Gastrocnemius medialis (tissue), 4 donors: ENCODE results near the gene NYNRIN. TPM values are rescaled to one million over a fixed set of nuclear protein-coding genes. Genes with fewer than 3 reads are reported as not detected.

ENCODE experiments used
- ATAC-seq, 2 donors: fragments of 150-250 bp; one replicate each; pipeline ENCODE4 v1.9.1; 2016
- DNase-seq, 2 donors: peaks; one replicate each; pipeline ENCODE4 v3.0.0-alpha.2; 2019
- H3K27ac ChIP-seq, 4 donors: fragments of 200-600 bp; sonication (generic); 1 replicate in 1 of 4; 2 replicates in 3 of 4; pipeline ENCODE4 v1.5.1; 2016 to 2018; ENCODE audit warnings: mild to moderate bottlenecking in 2 of 4, moderate library complexity in 1 of 4
- H3K27me3 ChIP-seq, 3 donors: fragments of 200-600 bp; sonication (generic) in 2 of 3; 1 replicate in 1 of 3; 2 replicates in 2 of 3; pipeline versions ENCODE4 v1.5.1 to v1.6.0; 2016 to 2019; ENCODE audit warnings: mild to moderate bottlenecking in 1 of 3, moderate library complexity in 1 of 3
- H3K36me3 ChIP-seq, 2 donors: fragments of 200-600 bp; sonication (generic) in 1 of 2; one replicate each; pipeline ENCODE4 v1.5.1; 2017 to 2018
- H3K4me1 ChIP-seq, 2 donors: fragments of 200-600 bp; sonication (generic) in 1 of 2; one replicate each; pipeline ENCODE4 v1.5.1; 2016 to 2017; ENCODE audit warnings: mild to moderate bottlenecking in 2 of 2
- H3K4me3 ChIP-seq, 4 donors: fragments of 200-600 bp; sonication (generic) in 3 of 4; 1 replicate in 1 of 4; 2 replicates in 3 of 4; pipeline ENCODE4 v1.5.1; 2016 to 2019; ENCODE audit warnings: mild to moderate bottlenecking in 2 of 4
- H3K9me3 ChIP-seq, 3 donors: fragments of 200-600 bp; sonication (generic) in 2 of 3; 1 replicate in 1 of 3; 2 replicates in 2 of 3; pipeline ENCODE4 v1.5.1; 2016 to 2019
- POLR2A ChIP-seq, 2 donors: fragments of 450-650 bp; IDR thresholded peaks; one replicate each; pipeline ENCODE4 v1.6.1; 2017; ENCODE audit warnings: antibody characterized with exemption in 2 of 2, mild to moderate bottlenecking in 2 of 2, moderate library complexity in 2 of 2
- in situ Hi-C, 4 donors: fragments of 200-750 bp; cut with MboI; loops; one replicate each; pipeline versions ENCODE4 v1.15.0 to v1.8.0; 2017; ENCODE audit warnings: low sequenced_read_pairs in 4 of 4
- intact Hi-C: fragments of 100-400 bp; cut with DNase I; formaldehyde crosslinking; loops from one replicate; pipeline ENCODE4 v1.15.1; 2023; ENCODE audit warnings: low total_unique reads
- total RNA-seq, 4 donors: library from RNA; depleted of rRNA; stranded (reverse); fragments of >200 nt; gene quantifications; one replicate each; pipeline versions ENCODE4 v1.1.0 to v1.2.3, GENCODE V29; 2016
- TF ChIP-seq, protein P1 (sequence below), 5 experiments: fragments of 450-650 bp in 3 of 5; fragments of 200-600 bp in 2 of 5; sonication (generic) in 2 of 5; IDR thresholded peaks in 4 of 5; conservative IDR thresholded peaks in 1 of 5; 1 replicate in 4 of 5; 2 replicates in 1 of 5; pipeline ENCODE4 v1.5.1; 2016 to 2019; ENCODE audit warnings: antibody characterized with exemption in 5 of 5, mild to moderate bottlenecking in 3 of 5, moderate library complexity in 3 of 5

NYNRIN gene
- total RNA-seq, 4 donors from 2014 or later = 0.87 to 3.7 (median 2.1) TPM

DNA sequence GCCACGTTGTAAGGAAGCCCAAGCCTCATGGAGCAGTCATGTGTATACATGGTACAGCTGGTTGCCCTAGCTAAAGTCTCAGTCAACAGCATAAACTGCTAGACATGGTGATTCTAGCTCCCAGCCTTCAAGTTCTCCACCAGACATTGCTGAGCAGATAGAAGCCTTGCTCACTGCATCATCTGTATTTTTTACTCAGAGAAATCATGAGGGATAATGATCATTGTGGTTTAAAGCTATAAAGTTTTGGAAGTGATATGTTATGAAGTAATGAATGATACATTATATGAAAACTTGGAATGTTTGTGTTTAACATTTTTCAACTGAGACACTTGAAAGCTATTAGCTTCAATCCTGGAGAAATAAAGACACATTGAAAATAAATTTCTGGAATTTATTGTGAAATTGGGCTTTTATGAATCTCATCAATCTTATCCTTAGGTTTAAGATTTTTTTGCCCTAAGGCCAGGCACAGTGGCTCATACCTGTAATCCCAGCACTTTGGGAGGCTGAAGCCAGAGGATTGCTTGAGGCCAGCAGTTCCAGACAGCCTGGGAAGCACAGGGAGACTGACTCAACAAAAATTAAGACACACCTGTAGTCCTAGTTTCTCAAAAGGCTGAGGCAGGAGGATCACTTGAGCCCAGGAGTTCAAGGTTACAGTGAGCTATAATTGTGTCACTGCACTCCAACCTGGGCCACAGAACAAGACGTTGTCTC lies 36.4 kb upstream of the NYNRIN start:
- H3K36me3 ChIP-seq = no peaks in the 10 kb centered on the region
- peaks cover 4 to 6% of the 10 kb centered on the region in 2 donors for H3K4me1 ChIP-seq
- no peaks in the 10 kb centered on the region for H3K9me3 ChIP-seq
- intact Hi-C loops = no loop called here
- H3K27ac ChIP-seq = no peak overlapping the region
- in situ Hi-C loops = no loop called here
- H3K4me3 ChIP-seq = no peak overlapping the region
- H3K27me3 ChIP-seq = peaks cover 21 to 27% (median 26%) of the 10 kb centered on the region in 3 donors
- TF ChIP-seq, protein P1, sequence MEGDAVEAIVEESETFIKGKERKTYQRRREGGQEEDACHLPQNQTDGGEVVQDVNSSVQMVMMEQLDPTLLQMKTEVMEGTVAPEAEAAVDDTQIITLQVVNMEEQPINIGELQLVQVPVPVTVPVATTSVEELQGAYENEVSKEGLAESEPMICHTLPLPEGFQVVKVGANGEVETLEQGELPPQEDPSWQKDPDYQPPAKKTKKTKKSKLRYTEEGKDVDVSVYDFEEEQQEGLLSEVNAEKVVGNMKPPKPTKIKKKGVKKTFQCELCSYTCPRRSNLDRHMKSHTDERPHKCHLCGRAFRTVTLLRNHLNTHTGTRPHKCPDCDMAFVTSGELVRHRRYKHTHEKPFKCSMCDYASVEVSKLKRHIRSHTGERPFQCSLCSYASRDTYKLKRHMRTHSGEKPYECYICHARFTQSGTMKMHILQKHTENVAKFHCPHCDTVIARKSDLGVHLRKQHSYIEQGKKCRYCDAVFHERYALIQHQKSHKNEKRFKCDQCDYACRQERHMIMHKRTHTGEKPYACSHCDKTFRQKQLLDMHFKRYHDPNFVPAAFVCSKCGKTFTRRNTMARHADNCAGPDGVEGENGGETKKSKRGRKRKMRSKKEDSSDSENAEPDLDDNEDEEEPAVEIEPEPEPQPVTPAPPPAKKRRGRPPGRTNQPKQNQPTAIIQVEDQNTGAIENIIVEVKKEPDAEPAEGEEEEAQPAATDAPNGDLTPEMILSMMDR (IDR thresholded peaks at IDR 0.05 in 4 of 5, conservative IDR thresholded peaks at IDR 0.05 in 1 of 5) = no peak
- TF ChIP-seq POLR2A (IDR thresholded peaks at IDR 0.05) = no peak
- no peak for DNase-seq
- ATAC-seq = no peak

DNA sequence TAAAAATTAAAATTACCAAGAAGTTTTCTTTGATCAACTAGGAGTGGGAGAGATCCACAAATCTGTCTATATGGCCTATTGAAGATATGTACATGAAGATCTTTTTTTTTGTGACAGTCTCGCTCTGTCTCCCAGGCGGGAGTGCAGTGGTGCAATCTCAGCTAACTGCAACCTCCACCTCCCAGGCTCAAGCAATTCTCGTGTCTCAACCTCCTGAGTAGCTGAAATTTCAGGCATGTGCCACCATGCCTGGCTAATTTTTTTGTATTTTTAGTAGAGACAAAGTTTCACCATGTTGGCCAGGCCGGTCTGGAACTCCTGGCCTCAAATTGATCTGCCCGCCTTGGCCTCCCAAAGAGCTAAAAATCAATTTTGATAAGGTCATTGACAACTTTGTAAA lies 35.4 kb upstream of the NYNRIN start:
- Histone ChIP-seq H3K36me3 (no peaks in the 10 kb centered on the region), H3K4me1 (peaks cover 8 to 10% of the 10 kb centered on the region in 2 donors), H3K27ac (no peak overlapping the region), H3K9me3 (no peaks in the 10 kb centered on the region), H3K27me3 (peaks cover 29 to 37% (median 32%) of the 10 kb centered on the region in 3 donors), H3K4me3 (no peak overlapping the region)
- no peak for DNase-seq
- no peak for ATAC-seq
- in situ Hi-C loops (no loop called here), intact Hi-C loops (no loop called here)
- TF ChIP-seq, protein P1 (IDR thresholded peaks at IDR 0.05 in 4 of 5, conservative IDR thresholded peaks at IDR 0.05 in 1 of 5) = no peak

DNA sequence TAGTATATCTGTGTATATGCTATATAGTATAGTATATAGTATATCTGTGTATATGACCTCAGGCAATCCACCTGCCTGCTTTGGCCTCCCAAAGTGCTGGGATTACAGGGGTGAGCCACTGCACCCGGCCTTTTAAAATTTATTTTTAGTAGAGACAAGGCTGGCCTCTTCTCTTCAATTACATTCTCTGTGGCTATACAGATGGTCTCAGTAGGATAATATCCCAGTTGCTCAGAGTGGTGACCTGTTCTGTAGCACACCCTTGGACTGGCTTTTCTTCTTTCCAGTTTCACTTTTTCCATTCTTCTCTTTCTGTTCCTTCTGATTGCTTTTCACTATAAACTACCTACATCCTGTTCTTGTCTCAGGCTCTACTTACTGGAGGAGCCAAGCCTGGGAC lies 34.0 kb upstream of the NYNRIN start:
- Histone ChIP-seq H3K4me3 (no peak overlapping the region), H3K27me3 (peaks cover 38 to 46% (median 42%) of the 10 kb centered on the region in 3 donors), H3K9me3 (no peaks in the 10 kb centered on the region), H3K36me3 (no peaks in the 10 kb centered on the region), H3K4me1 (peaks cover 10% of the 10 kb centered on the region in 2 donors), H3K27ac (peak overlapping the region in 3 of 4 donors; percentile 74 to 85 (median 76))
- ATAC-seq (no peak), DNase-seq (no peak)
- TF ChIP-seq, protein P1 (IDR thresholded peaks at IDR 0.05 in 4 of 5, conservative IDR thresholded peaks at IDR 0.05 in 1 of 5) = no peak
- TF ChIP-seq POLR2A (IDR thresholded peaks at IDR 0.05) = no peak
- in situ Hi-C loops (loop anchor here in 1 of 4 donors (5.0 kb wide), 1 partner anchor 67 kb away; no protein-coding TSS in a partner anchor), intact Hi-C loops (loop anchor here (5.0 kb wide), 1 partner anchor 37 kb away; no protein-coding TSS in a partner anchor)

DNA sequence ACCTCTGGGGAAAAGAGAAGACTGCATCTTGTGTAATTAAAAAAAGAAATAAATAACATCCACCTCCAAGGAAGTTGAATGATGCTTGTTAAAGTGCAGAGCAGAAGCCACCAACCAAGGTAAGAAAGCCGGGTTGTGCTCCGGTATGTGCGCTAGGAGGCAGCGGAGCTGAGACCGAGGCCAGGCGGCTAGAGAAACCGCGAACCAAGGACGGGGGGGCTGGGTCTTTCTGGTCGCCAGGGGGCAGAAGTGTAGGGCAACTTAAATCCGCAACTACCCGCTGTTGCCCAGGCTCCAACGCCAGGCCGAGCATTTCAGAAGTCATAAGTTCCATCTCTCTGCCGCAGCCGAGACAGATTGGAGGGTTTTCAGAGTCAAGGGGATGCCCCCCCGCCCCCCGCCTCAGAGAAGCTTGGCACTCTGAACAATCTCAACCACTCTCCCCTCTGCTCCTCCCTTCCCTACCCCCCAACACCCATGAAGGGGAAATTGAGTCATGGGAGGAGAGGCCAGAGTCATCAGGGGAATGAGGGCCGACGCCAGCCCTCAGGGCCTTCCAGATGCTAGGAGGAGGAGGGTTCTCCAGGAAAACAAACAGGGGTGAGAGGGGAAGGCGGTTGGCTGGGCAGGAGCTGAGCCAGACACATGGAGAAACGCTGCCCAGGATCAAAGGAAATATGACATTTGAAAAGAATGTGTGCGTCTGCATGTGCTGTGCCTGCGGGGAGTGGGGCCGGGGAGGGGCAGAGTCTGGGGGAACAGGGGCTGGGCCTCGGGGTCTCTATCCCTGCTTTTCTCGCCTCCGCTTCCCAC lies 33.0 kb upstream of the NYNRIN start:
- no peaks in the 10 kb centered on the region for H3K36me3 ChIP-seq
- peak overlapping the region; percentile 74 to 85 (median 80) for H3K27ac ChIP-seq
- peaks cover 10% of the 10 kb centered on the region in 2 donors for H3K4me1 ChIP-seq
- TF ChIP-seq, protein P1 (IDR thresholded peaks at IDR 0.05 in 4 of 5, conservative IDR thresholded peaks at IDR 0.05 in 1 of 5) = peak; percentile 28 to 69 (median 62)
- no peak for TF ChIP-seq POLR2A (IDR thresholded peaks at IDR 0.05)
- peak overlapping the region; percentile 44 to 62 (median 55) for H3K4me3 ChIP-seq
- intact Hi-C loops = loop anchor here (2.0 to 5.0 kb wide), 3 partner anchors 31 to 65 kb away; partner anchors contain the start of gene ADCY4
- H3K27me3 ChIP-seq = peaks cover 38 to 46% (median 43%) of the 10 kb centered on the region in 3 donors
- H3K9me3 ChIP-seq = no peaks in the 10 kb centered on the region
- ATAC-seq (peak; percentile 31 to 37), DNase-seq (peak; percentile 59 to 61)
- in situ Hi-C loops = loop anchor here in 1 of 4 donors (5.0 kb wide), 1 partner anchor 66 kb away; no protein-coding TSS in a partner anchor
